HG03060 (cell line): Measurements from ENCODE around the gene KANK2.

Experiments used
- ATAC-seq: cut with Tn5 transposase; IDR thresholded peaks from one replicate; pipeline ENCODE4 v1.9.1; 2021; ENCODE audit warnings: low read depth, moderate number of reproducible peaks; ENCODE audit not compliant: unreplicated experiment

The KANK2 gene

GRCh38 chr19:11226716-11227166 is 29.4 kb upstream of the KANK2 start:
- no peak for ATAC-seq

DNA sequence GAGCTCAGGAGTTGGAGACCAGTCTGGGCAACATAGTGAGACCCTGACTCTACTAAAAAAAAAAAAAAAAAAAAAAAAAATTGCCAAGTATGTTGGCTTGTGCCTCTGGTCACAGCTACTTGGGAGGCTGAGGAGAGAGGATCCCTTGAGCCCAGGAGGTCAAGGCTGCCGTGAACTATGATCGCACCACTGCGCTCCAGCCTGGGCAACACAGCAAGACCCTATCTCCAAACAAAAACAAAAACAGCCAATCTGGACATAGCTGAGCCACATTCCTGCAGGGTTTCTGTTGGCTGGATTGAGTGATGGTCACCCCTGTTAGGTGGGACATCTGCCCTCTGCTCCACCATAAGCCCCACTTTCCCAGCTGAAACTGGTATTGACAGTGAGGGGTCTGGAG is 28.5 kb upstream of the KANK2 start:
- no peak for ATAC-seq

DNA sequence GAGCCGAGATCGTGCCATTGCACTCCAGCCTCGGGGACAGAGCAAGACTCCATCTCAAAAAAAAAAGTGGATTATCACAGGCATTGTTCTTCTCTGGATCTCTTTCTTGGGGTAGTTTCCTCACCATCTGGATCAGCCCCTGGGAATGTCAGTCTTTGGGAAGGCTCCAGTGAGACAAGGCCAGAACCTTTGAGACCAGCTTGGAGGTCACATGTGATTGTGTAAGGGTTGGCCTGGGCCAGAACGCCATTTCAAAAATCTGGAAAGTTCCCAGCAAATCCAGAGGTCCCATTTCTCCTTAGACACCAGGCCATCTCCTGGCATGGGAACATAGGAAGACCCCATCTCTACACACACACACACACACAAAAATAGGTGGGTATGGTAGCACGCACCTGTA is 27.8 kb upstream of the KANK2 start:
- no peak for ATAC-seq

- ATAC-seq = no peak
Measured at GRCh38 chr19:11224429-11224828, 27.1 kb upstream of the KANK2 start.

DNA sequence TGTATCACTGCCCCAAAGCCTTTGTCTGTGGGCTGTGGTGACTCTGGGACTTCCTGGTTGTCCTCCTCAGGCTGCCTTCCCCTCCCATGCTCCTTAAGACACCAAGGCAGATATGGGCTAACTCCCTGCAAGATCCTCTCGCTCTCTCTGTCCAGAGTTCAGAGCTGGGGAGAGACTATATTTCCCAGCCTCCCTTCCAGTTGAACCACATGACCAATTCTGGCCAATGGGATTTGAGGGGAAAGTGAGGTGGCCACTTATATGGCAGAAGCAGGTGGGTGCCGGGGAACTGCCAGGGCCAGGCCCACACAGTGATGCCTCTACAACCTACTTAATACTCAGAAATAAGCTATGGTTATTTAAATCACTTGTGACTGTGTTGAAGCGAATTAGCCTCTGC is 25.9 kb upstream of the KANK2 start:
- no peak for ATAC-seq

GRCh38 chr19:11221082-11221598 is 23.8 kb upstream of the KANK2 start:
- ATAC-seq = no peak

DNA sequence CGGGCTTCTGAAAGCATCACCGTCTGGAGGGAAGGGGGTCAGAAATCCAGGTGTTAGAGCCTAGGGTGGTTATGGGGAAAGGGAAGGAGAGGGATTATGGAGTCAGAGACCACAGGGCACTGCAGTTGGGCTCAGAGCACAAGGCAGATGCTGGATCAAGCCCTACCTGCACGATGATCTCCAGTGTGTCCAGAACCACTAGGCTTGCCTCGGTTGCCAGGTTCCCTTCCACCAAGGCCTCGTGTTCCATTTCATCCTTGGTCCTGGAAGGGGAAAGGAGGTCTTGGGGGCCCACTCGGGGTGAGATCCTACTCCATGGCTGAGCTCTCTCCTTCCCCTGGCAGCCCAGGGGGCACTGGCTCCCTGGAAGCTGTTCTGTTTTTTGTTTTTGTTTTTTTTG is 17.0 kb upstream of the KANK2 start:
- no peak for ATAC-seq

DNA sequence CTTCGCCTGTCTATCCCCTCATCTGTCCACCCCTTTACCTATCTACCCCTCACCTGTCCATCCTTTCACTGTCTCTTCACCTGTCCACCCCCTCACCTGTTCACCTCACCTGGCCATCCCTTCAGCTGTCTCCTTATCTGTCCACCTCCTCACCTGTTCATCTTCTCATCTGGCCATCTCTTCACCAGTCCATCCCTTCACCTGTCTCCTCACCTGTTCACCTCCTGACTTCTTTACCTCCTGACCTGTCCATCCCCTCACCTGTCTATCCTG is 13.2 kb upstream of the KANK2 start:
- no peak for ATAC-seq

GRCh38 chr19:11209839-11210655 is 12.7 kb upstream of the KANK2 start:
- no peak for ATAC-seq

DNA sequence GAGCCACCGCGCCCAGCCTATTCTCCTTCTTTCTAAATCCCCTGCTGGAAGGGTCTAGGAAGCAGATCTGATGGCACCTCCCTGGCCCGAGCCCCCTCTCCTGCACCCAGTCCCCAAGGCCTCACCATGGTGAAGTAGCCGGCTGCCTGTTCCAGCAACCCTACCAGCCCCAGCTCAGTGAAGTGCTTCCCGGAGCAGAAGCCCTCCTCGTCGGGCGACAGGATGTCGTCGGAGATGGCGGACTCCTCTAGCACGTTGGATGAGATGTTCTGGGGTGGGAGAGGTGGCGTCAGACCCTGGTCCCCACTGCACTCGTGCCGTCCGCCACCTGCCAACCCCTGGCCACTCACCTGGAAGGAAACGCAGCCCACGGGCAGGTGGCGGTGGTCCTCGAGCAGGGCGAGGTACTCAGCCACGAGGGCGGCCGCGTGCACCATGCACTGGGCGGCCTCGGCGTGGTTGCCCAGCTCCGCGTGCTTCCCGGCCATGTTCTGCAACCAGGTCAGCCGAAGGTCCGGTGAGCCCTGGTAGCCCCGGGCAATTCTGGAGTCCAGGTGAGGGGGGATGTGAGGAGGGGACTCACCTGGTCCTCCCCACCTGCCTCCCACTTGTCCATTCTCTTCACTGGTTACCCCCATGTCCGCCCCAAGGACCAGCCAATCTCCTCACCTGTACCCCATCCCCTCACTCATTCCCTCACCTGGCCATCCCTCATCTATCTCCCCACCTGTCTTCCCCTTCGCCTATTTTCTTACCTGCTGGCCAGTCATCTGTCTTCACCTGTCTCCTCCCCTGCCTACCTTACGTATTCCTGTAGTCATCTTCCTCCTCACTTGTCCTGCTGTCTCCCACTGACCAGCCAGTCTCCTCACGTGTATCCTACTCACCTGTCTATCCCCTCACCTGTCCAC is 11.5 kb upstream of the KANK2 start:
- no peak for ATAC-seq

DNA sequence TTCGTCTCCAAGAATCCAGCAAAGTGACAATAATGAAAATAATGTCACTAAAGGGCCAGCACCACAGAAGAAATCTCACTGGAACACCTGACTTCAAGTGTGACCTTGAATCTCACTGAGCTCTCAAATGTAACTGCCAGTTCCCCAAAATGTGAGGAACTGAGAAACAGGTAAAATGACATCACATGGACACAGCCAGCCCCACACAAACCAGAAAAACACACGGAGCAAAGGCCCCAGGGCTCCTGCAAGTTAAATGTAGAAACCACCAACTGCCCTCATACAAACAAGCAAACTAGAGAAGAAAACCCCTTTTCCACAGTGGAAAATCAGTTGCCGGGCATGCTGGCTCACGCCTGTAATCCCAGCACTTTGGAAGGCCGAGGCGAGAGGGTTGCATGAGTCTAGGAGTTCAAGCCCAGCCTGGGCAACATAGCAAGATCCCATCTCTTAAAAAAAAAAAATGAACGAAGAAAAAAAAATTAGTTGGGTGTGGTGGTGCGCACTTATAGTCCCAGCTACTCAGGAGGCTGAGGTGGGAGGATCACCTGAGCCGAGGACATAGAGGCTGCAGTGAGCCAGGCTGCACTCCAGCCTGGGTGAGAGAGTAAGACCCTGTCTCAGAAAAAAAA is 8.7 kb upstream of the KANK2 start:
- ATAC-seq = no peak

GRCh38 chr19:11204943-11205349 is 7.6 kb upstream of the KANK2 start:
- ATAC-seq = no peak

DNA sequence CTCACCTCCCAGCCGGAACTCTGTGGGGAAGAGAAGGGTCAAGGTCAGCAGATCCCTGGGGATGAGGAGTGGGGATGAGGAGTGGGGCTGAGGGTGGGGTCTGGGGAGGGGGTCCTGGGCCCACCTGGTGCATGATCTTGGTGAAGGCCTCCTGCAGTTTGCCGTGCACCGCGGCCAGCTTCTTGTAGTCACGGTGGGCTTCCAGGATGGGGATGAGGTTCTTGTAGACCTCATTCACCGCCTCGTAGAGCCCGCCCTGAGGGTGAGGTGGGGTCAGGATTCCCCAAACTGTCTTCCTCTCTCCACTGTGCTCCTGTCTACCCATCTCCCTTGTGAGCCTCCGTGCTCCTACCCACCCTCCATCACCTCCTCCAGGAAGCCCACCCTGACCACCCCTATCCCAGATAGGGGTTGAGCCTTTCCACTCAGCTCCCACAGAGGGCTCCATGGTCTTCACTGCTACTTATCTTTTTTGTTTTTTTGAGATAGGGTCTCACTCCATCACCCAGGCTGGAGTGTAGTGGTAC is 6.8 kb upstream of the KANK2 start:
- ATAC-seq = no peak

DNA sequence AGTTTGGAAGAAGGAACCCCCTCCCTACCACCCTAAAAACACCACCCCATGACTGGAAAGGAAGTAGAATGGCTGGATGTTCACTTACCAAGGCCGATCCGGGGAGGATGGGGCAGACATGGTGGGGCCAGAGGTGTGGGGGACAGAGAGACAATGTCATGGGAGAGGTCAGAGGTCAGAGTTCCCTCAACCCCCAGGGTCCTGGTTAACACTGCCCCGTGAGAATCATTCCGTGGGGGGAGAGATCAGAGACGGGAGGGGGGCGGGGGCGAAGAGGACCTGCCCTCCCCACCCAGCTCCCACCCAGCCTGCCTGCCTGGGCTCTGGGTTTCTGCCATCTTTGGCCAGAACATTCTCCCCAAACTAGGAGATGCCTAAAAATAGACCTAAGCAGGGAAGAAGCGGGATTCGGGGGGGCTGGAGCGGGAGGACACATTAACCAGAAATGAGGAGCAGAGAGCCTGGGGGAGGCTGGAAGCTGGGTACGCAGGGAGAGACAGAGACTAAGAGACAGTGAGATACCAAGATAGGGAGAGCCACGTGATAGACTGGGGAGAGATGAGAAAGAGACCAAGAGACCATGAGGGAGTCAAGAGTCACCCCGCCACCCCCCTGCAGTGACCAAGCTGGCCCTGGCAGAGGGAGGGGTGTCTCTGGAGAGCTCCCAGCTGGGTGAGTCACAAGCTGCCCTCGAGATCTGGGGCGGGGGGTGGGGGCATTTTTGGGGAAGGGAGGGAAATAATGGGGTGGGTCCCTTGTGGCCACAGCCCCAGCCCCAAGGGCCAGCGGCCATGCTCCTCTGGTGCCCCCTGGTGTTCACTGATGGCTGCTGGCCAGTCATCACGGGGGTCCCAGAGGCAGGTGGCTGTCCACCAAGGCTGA is 6.1 kb upstream of the KANK2 start:
- no peak for ATAC-seq

DNA sequence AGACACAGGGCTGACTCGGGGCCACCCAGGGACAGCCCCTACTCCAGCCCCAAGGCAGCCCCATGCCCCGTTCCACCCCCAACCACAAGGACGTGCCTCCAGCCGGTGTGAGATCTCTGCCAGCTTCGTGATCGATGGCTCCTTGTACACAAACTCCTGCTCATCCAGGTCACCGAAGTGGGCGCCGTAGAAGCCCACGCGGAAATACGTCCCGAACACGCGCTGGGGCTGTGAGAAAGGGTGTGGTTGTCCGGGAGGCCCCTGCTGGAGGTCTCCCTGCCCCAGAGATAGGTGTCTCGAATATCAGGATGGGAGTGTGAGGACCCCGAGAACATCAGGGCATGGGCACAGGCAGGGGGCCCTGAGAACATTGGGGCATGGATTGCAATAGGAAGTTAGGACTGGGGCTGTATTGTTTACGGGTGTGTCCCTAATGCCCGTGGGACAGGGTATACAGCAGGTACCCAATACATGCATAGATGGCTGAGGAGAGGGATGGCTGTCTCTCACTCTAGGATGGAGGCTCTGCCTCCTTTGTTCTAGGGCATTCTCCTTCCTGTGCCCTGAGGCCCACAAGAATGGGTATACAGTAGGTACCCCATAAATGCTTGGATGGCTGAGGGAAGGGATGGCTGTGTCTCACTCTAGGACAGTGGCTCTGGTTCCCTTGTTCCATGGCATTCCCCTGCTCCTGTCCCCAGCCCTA is 5.3 kb upstream of the KANK2 start:
- no peak for ATAC-seq

GRCh38 chr19:11201791-11202190 is 4.4 kb upstream of the KANK2 start:
- ATAC-seq = no peak

- ATAC-seq = no peak
Measured at GRCh38 chr19:11200931-11201330, 3.6 kb upstream of the KANK2 start.

DNA sequence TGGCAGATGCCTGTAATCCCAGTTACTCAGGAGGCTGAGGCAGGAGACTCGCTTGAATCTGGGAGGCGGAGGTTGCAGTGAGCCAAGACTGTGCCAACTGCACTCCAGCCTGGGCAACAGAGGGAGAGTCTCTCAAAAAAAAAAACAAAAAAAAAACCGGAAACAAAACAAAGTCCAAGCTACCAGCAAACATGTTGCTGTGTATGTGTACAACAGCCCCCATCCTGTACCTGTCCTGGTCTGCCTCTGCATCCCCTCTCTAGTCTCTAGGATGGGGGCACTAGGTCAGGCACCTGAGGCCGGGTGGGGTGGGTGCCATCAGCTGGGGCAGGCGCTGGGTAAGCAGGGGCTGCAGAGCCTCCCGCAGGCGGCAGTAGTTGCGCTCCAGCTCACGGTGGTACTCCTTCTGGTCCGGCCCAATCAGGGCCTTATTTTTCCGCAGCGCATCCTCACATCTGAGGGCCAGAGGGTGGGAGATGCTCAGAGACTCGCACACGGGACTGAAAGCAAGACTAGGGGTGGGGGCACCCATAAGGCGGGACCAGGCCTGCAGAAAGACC is 2.8 kb upstream of the KANK2 start:
- no peak for ATAC-seq

- no peak for ATAC-seq
Measured at GRCh38 chr19:11199517-11199916, 2.2 kb upstream of the KANK2 start.
